Panc1 (cell line): ENCODE data around the gene OTOA. TPM values are rescaled to one million over a fixed set of nuclear protein-coding genes. Genes with fewer than 3 reads are reported as not detected.

Experiments used
- ATAC-seq: fragments of 200-7000 bp; cut with Tn5 transposase; 2 replicates; pipeline ENCODE4 v1.9.1; 2020; ENCODE audit warnings: mild to moderate bottlenecking, moderate library complexity
- BruUV-seq: library from RNA; stranded (reverse); fragments of 400-500 nt; replicated peaks from 2 replicates; lab custom pipeline; 2021; lab: Mats Ljungman, UMichigan
- CTCF ChIA-PET: fragments of 300-600 bp; sonication (Branson Sonifier 250); formaldehyde crosslinking; loops from one replicate; lab custom pipeline; 2022; ENCODE audit warnings: antibody characterized with exemption; lab: Charles Lee
- POLR2A ChIA-PET: fragments of 300-600 bp; sonication (Branson Sonifier 250); formaldehyde crosslinking; loops from one replicate; lab custom pipeline; 2022; ENCODE audit warnings: antibody characterized with exemption; lab: Charles Lee
- DNase-seq: peaks from one replicate; pipeline ENCODE4 v3.0.0-alpha.2; 2010; ENCODE audit warnings: low read depth, low spot score
- H3K27ac ChIP-seq: 2 replicates; pipeline ENCODE4 v1.5.1; 2011; ENCODE audit warnings: mild to moderate bottlenecking, low read length, inconsistent platforms
- H3K27me3 ChIP-seq: fragments of 200-500 bp; sonication (Bioruptor generic); 2 replicates; pipeline ENCODE4 v1.6.0; 2014; ENCODE audit warnings: low read length, inconsistent platforms; ENCODE audit not compliant: control insufficient read depth, insufficient read depth
- H3K36me3 ChIP-seq: fragments of 200-500 bp; sonication (Bioruptor generic); 2 replicates; pipeline ENCODE4 v1.5.1; 2014; ENCODE audit warnings: inconsistent platforms, mild to moderate bottlenecking, low read length, moderate library complexity; ENCODE audit not compliant: control insufficient read depth, insufficient read depth
- H3K4me1 ChIP-seq: 2 replicates; pipeline ENCODE4 v1.5.1; 2011; ENCODE audit warnings: inconsistent platforms, mild to moderate bottlenecking, low read length, moderate library complexity; ENCODE audit not compliant: control insufficient read depth, insufficient read depth
- H3K4me3 ChIP-seq, 2 experiments: 2 replicates each; pipeline ENCODE4 v1.5.1; 2011 to 2012; ENCODE audit warnings: low read depth in 2 of 2, low read length in 2 of 2, mild to moderate bottlenecking in 2 of 2, inconsistent platforms in 1 of 2, moderate library complexity in 1 of 2
- H3K9me3 ChIP-seq: fragments of 200-500 bp; sonication (Bioruptor generic); 2 replicates; pipeline ENCODE4 v1.5.1; 2014; ENCODE audit warnings: low read depth, mild to moderate bottlenecking, inconsistent platforms, low read length, moderate library complexity; ENCODE audit not compliant: control insufficient read depth, insufficient read depth
- POLR2AphosphoS5 ChIP-seq: IDR thresholded peaks from 2 replicates; pipeline ENCODE4 v1.6.1; 2012; ENCODE audit warnings: mild to moderate bottlenecking, low read depth, low read length, moderate library complexity
- SIN3A ChIP-seq: IDR thresholded peaks from 2 replicates; pipeline ENCODE4 v1.6.1; 2012; ENCODE audit warnings: low read depth, mild to moderate bottlenecking, low read length, moderate library complexity, borderline replicate concordance; ENCODE audit not compliant: insufficient read depth
- TCF7L2 ChIP-seq: IDR thresholded peaks from 2 replicates; pipeline ENCODE4 v1.6.1; 2011; ENCODE audit warnings: mild to moderate bottlenecking, low read depth, low read length, inconsistent platforms
- in situ Hi-C: cut with HindIII; loops from 2 replicates; pipeline ENCODE4 v1.10.0; 2016; ENCODE audit warnings: low sequenced_read_pairs, low pct_unique_long_range_greater_than_20kb
- intact Hi-C: fragments of 100-400 bp; cut with micrococcal nuclease; formaldehyde crosslinking; loops from one replicate; pipeline ENCODE4 v1.10.0; 2022; ENCODE audit not compliant: unreplicated experiment
- total RNA-seq: library from RNA; stranded (reverse); gene quantifications from one replicate; pipeline ENCODE4 v1.2.1, GENCODE V29; 2021; ENCODE audit not compliant: unreplicated experiment
- TF ChIP-seq, protein P1 (sequence below): fragments of 450-650 bp; IDR thresholded peaks from 2 replicates; pipeline ENCODE4 v1.5.1; 2017; ENCODE audit warnings: mild to moderate bottlenecking
- TF ChIP-seq, protein P2 (sequence below), 2 experiments: IDR thresholded peaks; 2 replicates each; pipeline ENCODE4 v1.6.1; 2011 to 2012; ENCODE audit warnings: low read depth in 2 of 2, control low read depth in 1 of 2, low read length in 1 of 2, mild to moderate bottlenecking in 1 of 2, moderate library complexity in 1 of 2; ENCODE audit not compliant: insufficient read depth in 1 of 2

Gene OTOA
- total RNA-seq, 1 experiment from 2014 or later: not detected

DNA sequence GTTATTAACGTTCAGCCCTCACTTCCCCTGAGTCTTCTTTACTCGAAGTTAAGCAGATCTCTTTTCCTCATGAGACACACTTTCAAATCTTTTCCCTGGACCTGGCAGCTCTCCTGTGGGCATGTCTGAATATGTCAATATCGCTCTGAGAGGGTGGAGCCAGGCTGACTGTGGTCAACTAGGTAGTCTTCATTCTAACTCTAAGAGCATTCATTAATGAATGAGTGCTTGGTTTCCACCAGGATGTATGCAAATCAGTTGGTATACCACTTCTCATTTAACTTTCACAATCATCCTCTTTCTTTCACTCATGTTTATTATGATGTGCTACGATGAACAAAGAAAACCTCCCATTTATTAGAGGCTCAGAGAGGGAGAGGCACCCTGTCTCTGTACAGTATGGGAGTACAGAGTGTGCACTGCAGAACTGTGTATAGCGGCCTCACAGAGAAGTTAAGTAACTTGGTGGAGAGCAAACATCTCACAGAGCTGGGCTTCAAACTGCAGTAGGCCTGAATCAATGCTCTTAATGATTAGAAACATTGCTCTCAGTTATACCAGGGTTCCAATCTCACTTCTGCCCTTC, 39.9 kb downstream of the OTOA start:
- Histone ChIP-seq H3K27ac (no peak overlapping the region), H3K4me1 (no peaks in the 10 kb centered on the region), H3K4me3 (no peak overlapping the region), H3K36me3 (no peaks in the 10 kb centered on the region), H3K27me3 (no peaks in the 10 kb centered on the region), H3K9me3 (no peaks in the 10 kb centered on the region)
- DNase-seq: no peak
- CTCF ChIA-PET: no interaction called here
- TF ChIP-seq POLR2AphosphoS5 (no peak), SIN3A (no peak), TCF7L2 (no peak)
- TF ChIP-seq, protein P1, sequence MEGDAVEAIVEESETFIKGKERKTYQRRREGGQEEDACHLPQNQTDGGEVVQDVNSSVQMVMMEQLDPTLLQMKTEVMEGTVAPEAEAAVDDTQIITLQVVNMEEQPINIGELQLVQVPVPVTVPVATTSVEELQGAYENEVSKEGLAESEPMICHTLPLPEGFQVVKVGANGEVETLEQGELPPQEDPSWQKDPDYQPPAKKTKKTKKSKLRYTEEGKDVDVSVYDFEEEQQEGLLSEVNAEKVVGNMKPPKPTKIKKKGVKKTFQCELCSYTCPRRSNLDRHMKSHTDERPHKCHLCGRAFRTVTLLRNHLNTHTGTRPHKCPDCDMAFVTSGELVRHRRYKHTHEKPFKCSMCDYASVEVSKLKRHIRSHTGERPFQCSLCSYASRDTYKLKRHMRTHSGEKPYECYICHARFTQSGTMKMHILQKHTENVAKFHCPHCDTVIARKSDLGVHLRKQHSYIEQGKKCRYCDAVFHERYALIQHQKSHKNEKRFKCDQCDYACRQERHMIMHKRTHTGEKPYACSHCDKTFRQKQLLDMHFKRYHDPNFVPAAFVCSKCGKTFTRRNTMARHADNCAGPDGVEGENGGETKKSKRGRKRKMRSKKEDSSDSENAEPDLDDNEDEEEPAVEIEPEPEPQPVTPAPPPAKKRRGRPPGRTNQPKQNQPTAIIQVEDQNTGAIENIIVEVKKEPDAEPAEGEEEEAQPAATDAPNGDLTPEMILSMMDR: no peak
- TF ChIP-seq, protein P2, sequence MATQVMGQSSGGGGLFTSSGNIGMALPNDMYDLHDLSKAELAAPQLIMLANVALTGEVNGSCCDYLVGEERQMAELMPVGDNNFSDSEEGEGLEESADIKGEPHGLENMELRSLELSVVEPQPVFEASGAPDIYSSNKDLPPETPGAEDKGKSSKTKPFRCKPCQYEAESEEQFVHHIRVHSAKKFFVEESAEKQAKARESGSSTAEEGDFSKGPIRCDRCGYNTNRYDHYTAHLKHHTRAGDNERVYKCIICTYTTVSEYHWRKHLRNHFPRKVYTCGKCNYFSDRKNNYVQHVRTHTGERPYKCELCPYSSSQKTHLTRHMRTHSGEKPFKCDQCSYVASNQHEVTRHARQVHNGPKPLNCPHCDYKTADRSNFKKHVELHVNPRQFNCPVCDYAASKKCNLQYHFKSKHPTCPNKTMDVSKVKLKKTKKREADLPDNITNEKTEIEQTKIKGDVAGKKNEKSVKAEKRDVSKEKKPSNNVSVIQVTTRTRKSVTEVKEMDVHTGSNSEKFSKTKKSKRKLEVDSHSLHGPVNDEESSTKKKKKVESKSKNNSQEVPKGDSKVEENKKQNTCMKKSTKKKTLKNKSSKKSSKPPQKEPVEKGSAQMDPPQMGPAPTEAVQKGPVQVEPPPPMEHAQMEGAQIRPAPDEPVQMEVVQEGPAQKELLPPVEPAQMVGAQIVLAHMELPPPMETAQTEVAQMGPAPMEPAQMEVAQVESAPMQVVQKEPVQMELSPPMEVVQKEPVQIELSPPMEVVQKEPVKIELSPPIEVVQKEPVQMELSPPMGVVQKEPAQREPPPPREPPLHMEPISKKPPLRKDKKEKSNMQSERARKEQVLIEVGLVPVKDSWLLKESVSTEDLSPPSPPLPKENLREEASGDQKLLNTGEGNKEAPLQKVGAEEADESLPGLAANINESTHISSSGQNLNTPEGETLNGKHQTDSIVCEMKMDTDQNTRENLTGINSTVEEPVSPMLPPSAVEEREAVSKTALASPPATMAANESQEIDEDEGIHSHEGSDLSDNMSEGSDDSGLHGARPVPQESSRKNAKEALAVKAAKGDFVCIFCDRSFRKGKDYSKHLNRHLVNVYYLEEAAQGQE (IDR thresholded peaks at IDR 0.05; ENCODE audit: insufficient read depth in 1 of 2, low read depth in 2 of 2, low read length in 1 of 2): no peak
- intact Hi-C loops (no loop called here), in situ Hi-C loops (no loop called here)
- ATAC-seq: no peak
- POLR2A ChIA-PET: no interaction called here
- BruUV-seq: no TSS peak

DNA sequence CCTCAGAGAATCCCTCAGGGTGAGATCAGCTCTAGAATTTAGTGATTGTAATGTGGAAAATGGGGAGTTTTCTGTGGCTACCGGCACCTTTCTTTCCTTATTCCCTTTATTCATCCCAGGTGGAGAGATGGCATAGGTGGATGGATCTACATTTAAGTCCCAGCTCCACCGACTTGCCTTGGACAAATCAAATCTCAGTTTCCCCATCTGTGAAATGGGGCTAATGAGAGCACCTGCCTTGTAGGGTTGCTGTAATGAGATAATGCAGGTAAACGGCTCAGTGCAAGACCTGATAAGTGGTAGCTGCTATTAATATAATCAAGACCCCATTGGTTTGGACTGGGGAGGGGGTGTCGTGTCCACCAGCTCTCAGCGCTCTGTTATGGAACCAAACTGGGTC, 40.5 kb downstream of the OTOA start:
- ChIA-PET POLR2A (no interaction called here), CTCF (no interaction called here)
- intact Hi-C loops: no loop called here
- DNase-seq (no peak), ATAC-seq (no peak)
- Histone ChIP-seq H3K36me3 (no peaks in the 10 kb centered on the region), H3K27ac (no peak overlapping the region), H3K4me3 (no peak overlapping the region), H3K9me3 (no peaks in the 10 kb centered on the region), H3K4me1 (no peaks in the 10 kb centered on the region), H3K27me3 (no peaks in the 10 kb centered on the region)
- TF ChIP-seq, protein P2 (IDR thresholded peaks at IDR 0.05; ENCODE audit: insufficient read depth in 1 of 2, low read depth in 2 of 2, low read length in 1 of 2): no peak
- TF ChIP-seq SIN3A (no peak), POLR2AphosphoS5 (no peak)
- no TSS peak for BruUV-seq
- in situ Hi-C loops: no loop called here
